ENCODE measurements around the gene PBX2.
A peak's percentile ranks its signal among the peaks of the same experiment; 100 is the strongest.
"Not testable (repeated sequence)": the region's sequence is repeated elsewhere in the genome, so short reads cannot be mapped to it uniquely, and the experiment has no call there.

Gene PBX2

GRCh38 chr6:32186151-32186840, 3.7 kb downstream of the PBX2 start:
- not testable (repeated sequence) for DNase-seq

- peak; percentile 82 for DNase-seq
Measured at GRCh38 chr6:32185681-32186131, 4.3 kb downstream of the PBX2 start.

- no peak for DNase-seq
Measured at GRCh38 chr6:32184084-32184640, 5.8 kb downstream of the PBX2 start, which contains the start of gene AGER. AGER (minus strand) TSS chr6:32184253; CDS start chr6:32184222, 31 bp downstream.

- DNase-seq = no peak
Measured at GRCh38 chr6:32183483-32184083, 6.4 kb downstream of the PBX2 start.

- no peak for DNase-seq
Measured at GRCh38 chr6:32183030-32183429, 7.0 kb downstream of the PBX2 start.

- no peak for DNase-seq
Measured at GRCh38 chr6:32182555-32182981, 7.4 kb downstream of the PBX2 start.

- DNase-seq = no peak
Measured at GRCh38 chr6:32181915-32182529, 8.0 kb downstream of the PBX2 start.

GRCh38 chr6:32181148-32181702, 8.8 kb downstream of the PBX2 start:
- no peak for DNase-seq

- no peak for DNase-seq
Measured at GRCh38 chr6:32179766-32180405, 10.1 kb downstream of the PBX2 start.

- no peak for DNase-seq
Measured at GRCh38 chr6:32178547-32179440, 11.2 kb downstream of the PBX2 start.

- peak; percentile 99 for DNase-seq
Measured at GRCh38 chr6:32177788-32178546, 12.0 kb downstream of the PBX2 start, which contains the start of gene RNF5. RNF5 (plus strand) TSS chr6:32178405; CDS start chr6:32178512, 107 bp downstream.

GRCh38 chr6:32177183-32177787, 12.7 kb downstream of the PBX2 start:
- DNase-seq = no peak

- peak; percentile 15 for DNase-seq
Measured at GRCh38 chr6:32176476-32177182, 13.4 kb downstream of the PBX2 start.

GRCh38 chr6:32175711-32176475, 14.1 kb downstream of the PBX2 start, which contains the start of gene AGPAT1:
AGPAT1 (minus strand) TSS chr6:32176084; CDS start chr6:32171496, 4,588 bp downstream.
- peak; percentile 99 for DNase-seq

GRCh38 chr6:32175322-32175710, 14.7 kb downstream of the PBX2 start:
- DNase-seq = no peak

GRCh38 chr6:32174416-32174815, 15.6 kb downstream of the PBX2 start:
- no peak for DNase-seq

- DNase-seq = no peak
Measured at GRCh38 chr6:32173051-32173727, 16.8 kb downstream of the PBX2 start.

GRCh38 chr6:32171234-32171633, 18.8 kb downstream of the PBX2 start:
- no peak for DNase-seq

All from femur (tissue), 1 donor.